GM04503 (cell line): ENCODE results near the gene EXD1.
A peak's percentile ranks its signal among the peaks of the same experiment; 100 is the strongest.
"Not testable (repeated sequence)": the region's sequence is repeated elsewhere in the genome, so short reads cannot be mapped to it uniquely, and the experiment has no call there.

Experiments used
- DNase-seq: peaks from one replicate; pipeline ENCODE4 v3.0.0-alpha.2; 2012; ENCODE audit warnings: low read depth

EXD1 gene

GRCh38 chr15:41230650-41231421 is at the start of gene EXD1, which contains the start of gene CHP1:
TSS of gene EXD1 (minus strand) at chr15:41230757. CDS start at chr15:41226575, 4,182 bp downstream.
TSS of gene CHP1 (plus strand) at chr15:41231268. CDS start at chr15:41231383, 115 bp downstream.
- peak; percentile 87 for DNase-seq

- no peak for DNase-seq
Measured at GRCh38 chr15:41279535-41280283, 49.2 kb upstream of the EXD1 start.

GRCh38 chr15:41278319-41278718 is 47.8 kb upstream of the EXD1 start:
- DNase-seq: no peak

GRCh38 chr15:41276831-41277230 is 46.3 kb upstream of the EXD1 start:
- no peak for DNase-seq

- DNase-seq: no peak
Measured at GRCh38 chr15:41269887-41270286, 39.3 kb upstream of the EXD1 start.

GRCh38 chr15:41263891-41264351 is 33.4 kb upstream of the EXD1 start:
- no peak for DNase-seq

- no peak for DNase-seq
Measured at GRCh38 chr15:41262571-41262970, 32.0 kb upstream of the EXD1 start.

GRCh38 chr15:41260924-41261323 is 30.4 kb upstream of the EXD1 start:
- not testable (repeated sequence) for DNase-seq

GRCh38 chr15:41259546-41260189 is 29.1 kb upstream of the EXD1 start:
- DNase-seq: no peak

GRCh38 chr15:41258750-41259471 is 28.4 kb upstream of the EXD1 start:
- DNase-seq: no peak

GRCh38 chr15:41256577-41257038 is 26.1 kb upstream of the EXD1 start:
- no peak for DNase-seq

GRCh38 chr15:41256103-41256502 is 25.5 kb upstream of the EXD1 start:
- no peak for DNase-seq

GRCh38 chr15:41254560-41254959 is 24.0 kb upstream of the EXD1 start:
- no peak for DNase-seq

GRCh38 chr15:41251411-41251810 is 20.9 kb upstream of the EXD1 start:
- DNase-seq: no peak

- not testable (repeated sequence) for DNase-seq
Measured at GRCh38 chr15:41250745-41251144, 20.2 kb upstream of the EXD1 start.

- DNase-seq: no peak
Measured at GRCh38 chr15:41241221-41241964, 10.8 kb upstream of the EXD1 start.

- DNase-seq: no peak
Measured at GRCh38 chr15:41238100-41238499, 7.5 kb upstream of the EXD1 start.

- no peak for DNase-seq
Measured at GRCh38 chr15:41235929-41236328, 5.4 kb upstream of the EXD1 start.

- not testable (repeated sequence) for DNase-seq
Measured at GRCh38 chr15:41235228-41235627, 4.7 kb upstream of the EXD1 start.

GRCh38 chr15:41233367-41233771 is 2.8 kb upstream of the EXD1 start:
- peak; percentile 37 for DNase-seq
